ENCODE measurements around the gene SYNPO2L.

Gene SYNPO2L

DNA sequence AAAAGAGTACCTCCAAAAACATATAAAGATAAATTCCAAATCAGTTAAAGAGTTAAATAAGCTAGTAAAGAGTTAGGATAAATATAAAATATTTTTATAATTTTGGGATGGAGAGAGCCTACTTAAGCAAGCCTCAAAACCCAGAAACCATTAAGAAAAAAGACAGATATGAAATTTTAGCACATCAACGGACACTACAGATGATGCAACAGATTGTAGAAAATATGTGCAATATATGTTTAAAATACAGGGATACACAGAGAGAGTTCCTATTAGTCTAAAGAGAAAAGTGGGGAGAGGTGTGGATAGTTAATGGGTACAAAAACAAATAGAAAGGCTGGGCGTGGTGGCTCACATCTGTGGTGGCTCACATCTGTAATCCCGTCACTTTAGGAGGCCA is 41.1 kb downstream of the SYNPO2L start:
- no peak for DNase-seq

GRCh38 chr10:73609116-73609515 is 46.7 kb downstream of the SYNPO2L start:
- DNase-seq, result no peak

DNA sequence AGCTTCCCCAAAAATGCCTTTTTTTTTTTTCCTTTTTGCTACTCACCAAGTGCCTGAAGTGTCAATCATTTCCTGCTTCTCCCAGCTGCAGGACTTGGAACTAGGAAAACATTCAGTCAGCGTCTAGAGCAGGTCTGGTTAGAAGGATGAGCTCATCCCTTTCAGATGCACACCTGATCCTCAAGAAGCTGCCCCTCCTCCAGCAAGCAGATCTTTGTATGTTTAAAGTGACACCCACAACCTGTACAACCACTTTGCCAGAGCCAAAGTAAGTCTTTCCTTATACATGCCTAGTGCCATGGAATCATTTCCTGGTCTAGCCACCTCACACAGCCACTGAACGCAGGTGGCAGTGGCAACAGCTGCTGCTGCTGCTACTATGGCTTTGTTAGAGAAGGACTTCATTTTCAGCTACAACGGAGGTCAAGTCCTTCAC is 54.3 kb downstream of the SYNPO2L start:
- no peak for DNase-seq

- no peak for DNase-seq
Observed at GRCh38 chr10:73597346-73597745, 58.5 kb downstream of the SYNPO2L start.
